CD14-positive monocyte (primary cell): ENCODE data around the gene LRRC4C. TPM values are rescaled to one million over a fixed set of nuclear protein-coding genes. Genes with fewer than 3 reads are reported as not detected.

Source experiments
- DNase-seq, 3 donors: peaks; one replicate each; pipeline ENCODE4 v3.0.0-alpha.2; 2011 to 2022
- H2AFZ ChIP-seq: 2 replicates; pipeline ENCODE4 v1.6.0; 2012; ENCODE audit warnings: mild to moderate bottlenecking, low read depth, low read length, inconsistent platforms; ENCODE audit not compliant: insufficient read depth, poor library complexity, severe bottlenecking
- H3K27ac ChIP-seq, 2 donors: 1 replicate in 1 of 2; 2 replicates in 1 of 2; pipeline ENCODE4 v1.5.1; 2012 to 2013; ENCODE audit warnings: low read length in 2 of 2, control low read depth in 1 of 2, inconsistent platforms in 1 of 2, low read depth in 1 of 2, mild to moderate bottlenecking in 1 of 2
- H3K27me3 ChIP-seq, 2 donors: one replicate each; pipeline versions ENCODE4 v1.6.0 to v1.6.1; 2011 to 2013; ENCODE audit warnings: low read length in 2 of 2; ENCODE audit not compliant: control insufficient read depth in 2 of 2, insufficient read depth in 2 of 2
- H3K36me3 ChIP-seq, 2 donors: replicated peaks in 1 of 2; 1 replicate in 1 of 2; 2 replicates in 1 of 2; pipeline versions ENCODE4 v1.5.1 to v1.6.1; 2012 to 2013; ENCODE audit warnings: low read length in 2 of 2, control low read depth in 1 of 2, inconsistent platforms in 1 of 2, mild to moderate bottlenecking in 1 of 2; ENCODE audit not compliant: insufficient read depth in 2 of 2, control insufficient read depth in 1 of 2
- H3K4me1 ChIP-seq, 2 donors: 1 replicate in 1 of 2; 2 replicates in 1 of 2; pipeline versions ENCODE4 v1.5.1 to v1.6.1; 2012 to 2013; ENCODE audit warnings: low read length in 2 of 2, control low read depth in 1 of 2, inconsistent platforms in 1 of 2, mild to moderate bottlenecking in 1 of 2, moderate library complexity in 1 of 2; ENCODE audit not compliant: insufficient read depth in 2 of 2, control insufficient read depth in 1 of 2
- H3K4me2 ChIP-seq: replicated peaks from 2 replicates; pipeline ENCODE3; 2012; ENCODE audit warnings: low read length, moderate library complexity, mild to moderate bottlenecking; ENCODE audit not compliant: poor library complexity, severe bottlenecking; ENCODE audit errors: extremely low read depth
- H3K4me3 ChIP-seq, 3 experiments: fragments of 200-600 bp in 1 of 3; sonication (generic) in 1 of 3; replicated peaks in 1 of 3; 1 replicate in 2 of 3; 2 replicates in 1 of 3; pipeline ENCODE4 v1.5.1; 2011 to 2013; ENCODE audit warnings: low read length in 3 of 3, mild to moderate bottlenecking in 3 of 3, control low read depth in 2 of 3, low read depth in 2 of 3, inconsistent platforms in 1 of 3, moderate library complexity in 1 of 3
- H3K79me2 ChIP-seq: 2 replicates; pipeline ENCODE4 v1.6.0; 2012; ENCODE audit warnings: mild to moderate bottlenecking, control low read depth, inconsistent platforms, low read length, moderate library complexity; ENCODE audit not compliant: insufficient read depth
- H3K9ac ChIP-seq: 2 replicates; pipeline ENCODE4 v1.6.0; 2017; ENCODE audit warnings: low read length, mild to moderate bottlenecking; ENCODE audit not compliant: insufficient read depth, poor library complexity, severe bottlenecking
- H3K9me3 ChIP-seq, 2 donors: replicated peaks in 1 of 2; 1 replicate in 1 of 2; 2 replicates in 1 of 2; pipeline versions ENCODE4 v1.5.1 to v1.6.1; 2012 to 2013; ENCODE audit warnings: low read length in 2 of 2, control low read depth in 1 of 2; ENCODE audit not compliant: control insufficient read depth in 1 of 2, insufficient read depth in 1 of 2
- H4K20me1 ChIP-seq: 2 replicates; pipeline ENCODE4 v1.6.0; 2012; ENCODE audit warnings: mild to moderate bottlenecking, low read length, control low read depth, moderate library complexity; ENCODE audit not compliant: insufficient read depth
- H3K27ac Mint-ChIP-seq, 7 donors: one replicate each; pipeline ENCODE4 v1.8.0; 2020; ENCODE audit warnings: mild to moderate bottlenecking in 7 of 7, mixed read lengths in 7 of 7, moderate library complexity in 6 of 7, inconsistent platforms in 2 of 7
- H3K27me3 Mint-ChIP-seq, 3 donors: one replicate each; pipeline ENCODE4 v1.8.0; 2021 to 2022; ENCODE audit warnings: low read depth in 3 of 3, mild to moderate bottlenecking in 3 of 3, mixed read lengths in 3 of 3, moderate library complexity in 3 of 3, inconsistent platforms in 1 of 3
- H3K36me3 Mint-ChIP-seq, 2 donors: one replicate each; pipeline ENCODE4 v1.8.0; 2020; ENCODE audit warnings: mixed read lengths in 2 of 2, inconsistent platforms in 1 of 2, mild to moderate bottlenecking in 1 of 2
- H3K4me1 Mint-ChIP-seq: one replicate; pipeline ENCODE4 v1.8.0; 2020; ENCODE audit warnings: mild to moderate bottlenecking, mixed read lengths
- H3K4me3 Mint-ChIP-seq, 2 donors: one replicate each; pipeline ENCODE4 v1.8.0; 2020; ENCODE audit warnings: mild to moderate bottlenecking in 2 of 2, mixed read lengths in 2 of 2, moderate library complexity in 1 of 2
- H3K9me3 Mint-ChIP-seq, 7 donors: one replicate each; pipeline ENCODE4 v1.8.0; 2020 to 2022; ENCODE audit warnings: mixed read lengths in 7 of 7, mild to moderate bottlenecking in 6 of 7, moderate library complexity in 6 of 7, inconsistent platforms in 2 of 7
- CTCF ChIP-seq: fragments of 200-600 bp; IDR thresholded peaks from one replicate; pipeline ENCODE4 v1.8.0; 2022; ENCODE audit warnings: antibody characterized with exemption, mild to moderate bottlenecking
- WGBS: methylation state at CpG from one replicate; pipeline ENCODE4 v1.1.5; 2013; ENCODE audit warnings: missing lambda C conversion rate; ENCODE audit not compliant: insufficient coverage; 5-methylcytosine and 5-hydroxymethylcytosine counted together
- intact Hi-C, 2 donors: fragments of 100-400 bp; cut with micrococcal nuclease; formaldehyde crosslinking; loops; one replicate each; pipeline versions ENCODE4 v1.15.0 to v1.15.1; 2023
- polyA plus RNA-seq, 3 donors: library from polyadenylated mRNA; depleted of rRNA in 1 of 3; unstranded in 2 of 3; stranded (reverse) in 1 of 3; fragments of 300-500 nt in 2 of 3; fragments of >200 nt in 1 of 3; fragmentation: Illumina TruSeq in 2 of 3; gene quantifications; 1 replicate in 2 of 3; 2 replicates in 1 of 3; pipeline ENCODE4 v1.2.3, GENCODE V29; 2012 to 2021

Gene LRRC4C
- polyA plus RNA-seq, 3 donors: not detected

GRCh38 chr11:41323446-41323845 is 136.0 kb downstream of the LRRC4C start:
- DNase-seq: no peak
- Histone ChIP-seq H3K9ac (no peak overlapping the region), H3K27me3 (no peaks in the 10 kb centered on the region), H3K27ac (no peak overlapping the region), H3K79me2 (no peaks in the 10 kb centered on the region), H3K4me2 (no peak overlapping the region), H3K36me3 (no peaks in the 10 kb centered on the region), H4K20me1 (no peaks in the 10 kb centered on the region), H2AFZ (no peak overlapping the region), H3K4me3 (no peak overlapping the region), H3K9me3 (no peaks in the 10 kb centered on the region), H3K4me1 (no peaks in the 10 kb centered on the region)
- H3K9me3 Mint-ChIP-seq: peaks cover 0 to 5% (median 2%) of the 10 kb centered on the region in 7 donors
- no peak overlapping the region for H3K4me3 Mint-ChIP-seq
- no peaks in the 10 kb centered on the region for H3K4me1 Mint-ChIP-seq
- no peaks in the 10 kb centered on the region for H3K27me3 Mint-ChIP-seq
- no CpG with 5 or more reads among the region's 3 CpGs for WGBS
- no peaks in the 10 kb centered on the region for H3K36me3 Mint-ChIP-seq
- no peak overlapping the region for H3K27ac Mint-ChIP-seq
- intact Hi-C loops: no loop called here
- no peak for TF ChIP-seq CTCF

- no peak overlapping the region for H3K27ac ChIP-seq
- no peaks in the 10 kb centered on the region for H3K27me3 ChIP-seq
- no peaks in the 10 kb centered on the region for H3K4me1 Mint-ChIP-seq
- H3K9ac ChIP-seq: no peak overlapping the region
- WGBS: no CpG with 5 or more reads among the region's 1 CpG
- no peaks in the 10 kb centered on the region for H4K20me1 ChIP-seq
- no peak overlapping the region for H3K27ac Mint-ChIP-seq
- no peak for DNase-seq
- H3K36me3 ChIP-seq: no peaks in the 10 kb centered on the region
- H3K79me2 ChIP-seq: no peaks in the 10 kb centered on the region
- intact Hi-C loops: no loop called here
- H3K4me1 ChIP-seq: no peaks in the 10 kb centered on the region
- no peaks in the 10 kb centered on the region for H3K27me3 Mint-ChIP-seq
- peaks cover 0 to 5% (median 1%) of the 10 kb centered on the region in 7 donors for H3K9me3 Mint-ChIP-seq
- H3K36me3 Mint-ChIP-seq: no peaks in the 10 kb centered on the region
- H3K4me3 Mint-ChIP-seq: no peak overlapping the region
- H2AFZ ChIP-seq: no peak overlapping the region
- TF ChIP-seq CTCF: no peak
- no peak overlapping the region for H3K4me2 ChIP-seq
- no peak overlapping the region for H3K4me3 ChIP-seq
- H3K9me3 ChIP-seq: no peaks in the 10 kb centered on the region
Observed at GRCh38 chr11:41320653-41321052, 138.8 kb downstream of the LRRC4C start.
